Measurements from ENCODE around the gene PNO1.

DNA sequence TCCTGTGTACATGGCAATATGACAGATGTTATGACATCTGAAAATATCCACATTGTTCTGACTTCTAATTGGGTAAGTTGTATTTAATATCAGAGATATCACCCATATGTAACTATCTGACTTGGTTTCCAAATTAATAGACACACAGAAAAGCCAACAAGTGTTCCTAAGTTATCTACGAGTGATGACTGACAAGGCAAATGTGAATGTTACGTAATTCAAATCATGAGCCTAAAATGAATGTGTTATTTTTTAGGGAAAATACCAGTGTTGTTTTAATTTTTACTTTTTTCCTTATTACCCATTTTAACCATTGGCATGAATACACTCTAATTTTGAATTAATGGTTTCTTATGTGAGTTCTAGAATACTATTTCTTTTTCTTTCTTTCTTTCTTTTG lies 15.8 kb upstream of the PNO1 start:
- TF ChIP-seq CTCF (conservative IDR thresholded peaks at IDR 0.05 in 1 of 2, IDR thresholded peaks at IDR 0.05 in 1 of 2; ENCODE audit: low read depth in 1 of 2, low read length in 2 of 2) = no peak
- no peak for TF ChIP-seq EZH2 (IDR thresholded peaks at IDR 0.05; ENCODE audit: low read length, missing control alignments)

All from fibroblast of lung (primary cell).